K562 (cell line): Measurements from ENCODE around the gene IQUB. TPM values are rescaled to one million over a fixed set of nuclear protein-coding genes. Genes with fewer than 3 reads are reported as not detected.
A peak's percentile ranks its signal among the peaks of the same experiment; 100 is the strongest.

Experiments used
- DEAF1 ChIP-seq: fragments of 450-650 bp; formaldehyde crosslinking; IDR thresholded peaks from 2 replicates; pipeline ENCODE4 v1.4.0; 2020; ENCODE audit warnings: mild to moderate bottlenecking, moderate library complexity
- ERF ChIP-seq: fragments of 450-650 bp; formaldehyde crosslinking; IDR thresholded peaks from 2 replicates; pipeline ENCODE4 v1.4.0; 2020; ENCODE audit warnings: mild to moderate bottlenecking, mixed read lengths
- IRF9 ChIP-seq: fragments of 450-650 bp; IDR thresholded peaks from 2 replicates; pipeline ENCODE4 v1.6.1; 2016; ENCODE audit warnings: missing biosample characterization, missing genetic modification characterization
- MNT ChIP-seq, 2 experiments: fragments of 450-650 bp; conservative IDR thresholded peaks; 2 replicates each; pipeline ENCODE4 v1.6.1; 2017; ENCODE audit warnings: mild to moderate bottlenecking in 2 of 2, moderate library complexity in 2 of 2
- NELFE ChIP-seq: IDR thresholded peaks from 2 replicates; pipeline ENCODE4 v1.6.1; 2011; ENCODE audit warnings: mild to moderate bottlenecking; ENCODE audit not compliant: insufficient read depth, insufficient read length
- NFXL1 ChIP-seq: fragments of 450-650 bp; formaldehyde crosslinking; IDR thresholded peaks from 2 replicates; pipeline ENCODE4 v1.4.0; 2021; ENCODE audit warnings: mild to moderate bottlenecking
- SFPQ ChIP-seq: fragments of 200-400 bp; formaldehyde crosslinking; IDR thresholded peaks from 2 replicates; pipeline ENCODE4 v1.6.1; 2017; ENCODE audit warnings: mild to moderate bottlenecking, low read depth, low read length, moderate library complexity
- SRSF7 ChIP-seq: fragments of 200-400 bp; formaldehyde crosslinking; optimal IDR thresholded peaks from 2 replicates; pipeline ENCODE3; 2017; ENCODE audit warnings: mild to moderate bottlenecking, low read depth, low read length
- ZFP91 ChIP-seq: sonication (generic); formaldehyde crosslinking; IDR thresholded peaks from 2 replicates; pipeline ENCODE4 v1.8.0; 2022; ENCODE audit warnings: mild to moderate bottlenecking, missing genetic modification reagents
- ZNF146 ChIP-seq: IDR thresholded peaks from one replicate; pipeline ENCODE4 v1.6.1; 2018; ENCODE audit warnings: missing compliant biosample characterization; ENCODE audit not compliant: unreplicated experiment
- ZNF253 ChIP-seq: fragments of 250-450 bp; sonication (Bioruptor Pico); conservative IDR thresholded peaks from 2 replicates; pipeline ENCODE4 v1.6.1; 2021; ENCODE audit warnings: mild to moderate bottlenecking
- ZNF324 ChIP-seq: fragments of 250-450 bp; sonication (Bioruptor Pico); IDR thresholded peaks from 2 replicates; pipeline ENCODE4 v1.4.0; 2020; ENCODE audit warnings: mild to moderate bottlenecking
- ZNF449 ChIP-seq: fragments of 250-450 bp; sonication (Bioruptor Pico); IDR thresholded peaks from 2 replicates; pipeline ENCODE4 v1.8.0; 2022; ENCODE audit warnings: moderate library complexity, mild to moderate bottlenecking, inconsistent platforms
- polyA plus RNA-seq, 8 experiments: library from polyadenylated mRNA; depleted of rRNA in 4 of 8; stranded (reverse) in 5 of 8; unstranded in 3 of 8; fragments of >200 nt; fragmentation: Nextera tagmentation in 2 of 8; fragmentation: Illumina TruSeq in 1 of 8; extraction: Ambion mirVana in 2 of 8; extraction: Trizol in 1 of 8; gene quantifications; 2 replicates each; pipeline versions ENCODE4 v1.2.1 to v1.2.3, GENCODE V29; 2011 to 2014; ENCODE audit warnings: inconsistent platforms in 1 of 8, missing spikeins in 1 of 8
- total RNA-seq, 7 experiments: library from RNA; depleted of rRNA in 6 of 7; stranded (reverse); fragments of >200 nt in 6 of 7; fragmentation: Illumina TruSeq in 2 of 7; extraction: Trizol in 2 of 7; gene quantifications; 2 replicates each; pipeline versions ENCODE4 v1.2.1 to v1.2.3, GENCODE V29; 2011 to 2021; ENCODE audit warnings: low replicate concordance in 1 of 7

The IQUB gene
- total and polyA plus RNA-seq, 9 of the 15 experiments (the other 6 are each of a cell fraction or from before 2014, with no cell fraction given): 0.62 to 2.6 (median 1.4) TPM

- no peak for TF ChIP-seq ZNF449 (CRISPR knock-in tag)
- TF ChIP-seq NFXL1 (CRISPR knock-in tag): no peak
- no peak for TF ChIP-seq ZNF324 (CRISPR knock-in tag)
- no peak for TF ChIP-seq ZFP91
- TF ChIP-seq MNT (conservative IDR thresholded peaks at IDR 0.05): peak in 1 of 2 experiments; percentile 79; a peak in 3 of 4 replicates
- TF ChIP-seq ZNF253 (CRISPR knock-in tag): no peak
- no peak for TF ChIP-seq SRSF7
- TF ChIP-seq ZNF146: no peak
- no peak for TF ChIP-seq DEAF1 (CRISPR knock-in tag)
- TF ChIP-seq NELFE: no peak
- no peak for TF ChIP-seq ERF
- no peak for TF ChIP-seq IRF9 (tag)
- TF ChIP-seq SFPQ: no peak
Measured at GRCh38 chr7:123534383-123535260, at the start of gene IQUB (continued).
